GM12878 (cell line): ENCODE measurements around the gene IL15. TPM values are rescaled to one million over a fixed set of nuclear protein-coding genes. Genes with fewer than 3 reads are reported as not detected.

Source experiments
- ATAC-seq: fragments of 200-7000 bp; cut with Tn5 transposase; 3 replicates; pipeline ENCODE4 v1.9.1; 2020; ENCODE audit warnings: mild to moderate bottlenecking, moderate library complexity
- BruUV-seq: library from RNA; stranded (reverse); fragments of 400-500 nt; replicated peaks from 2 replicates; lab custom pipeline; 2021; lab: Mats Ljungman, UMichigan
- CTCF ChIA-PET: fragments of 300-600 bp; sonication (Branson Sonifier 250); formaldehyde crosslinking; extraction: SDS; loops from one replicate; lab custom pipeline; 2021; ENCODE audit warnings: inconsistent platforms; lab: Yijun Ruan, JAX
- POLR2A ChIA-PET: fragments of 350-600 bp; formaldehyde crosslinking; extraction: SDS; loops from one replicate; lab custom pipeline; 2021; ENCODE audit warnings: inconsistent platforms; lab: Charles Lee
- RAD21 ChIA-PET: fragments of 300-600 bp; sonication (Branson Sonifier 250); formaldehyde crosslinking; loops from one replicate; lab custom pipeline; 2023; ENCODE audit warnings: antibody characterized with exemption; ENCODE audit not compliant: unreplicated experiment; lab: Charles Lee
- SMC1A ChIA-PET: fragments of 300-600 bp; sonication (Branson Sonifier 250); formaldehyde crosslinking; loops from one replicate; lab custom pipeline; 2023; ENCODE audit not compliant: unreplicated experiment, uncharacterized antibody; lab: Charles Lee
- DNase-seq: peaks from one replicate; pipeline ENCODE4 v3.0.0-alpha.2; 2011; ENCODE audit warnings: low read depth, low spot score
- FAIRE-seq: peaks from 3 replicates; lab custom pipeline; 2011; peaks lifted over from hg19 to GRCh38; lab: Jason Lieb, UNC
- H2AFZ ChIP-seq: 2 replicates; pipeline ENCODE4 v1.6.0; 2011; ENCODE audit warnings: low read depth, low read length, control low read depth; ENCODE audit not compliant: control insufficient read depth
- H3K27ac ChIP-seq: 2 replicates; pipeline ENCODE4 v1.5.1; 2011; ENCODE audit warnings: control low read depth; ENCODE audit not compliant: control insufficient read depth, insufficient read depth
- H3K27me3 ChIP-seq, 2 experiments: replicated peaks in 1 of 2; 2 replicates each; pipeline versions ENCODE4 v1.6.0 to v1.6.1; 2011; ENCODE audit warnings: low read length in 1 of 2; ENCODE audit not compliant: control insufficient read depth in 2 of 2, insufficient read depth in 2 of 2
- H3K36me3 ChIP-seq, 2 experiments: 2 replicates each; pipeline ENCODE4 v1.5.1; 2011; ENCODE audit warnings: low read length in 1 of 2; ENCODE audit not compliant: control insufficient read depth in 2 of 2, insufficient read depth in 2 of 2
- H3K4me1 ChIP-seq: 2 replicates; pipeline ENCODE4 v1.6.1; 2011; ENCODE audit warnings: mild to moderate bottlenecking, low read length, moderate library complexity, mixed read lengths; ENCODE audit not compliant: control insufficient read depth, insufficient read depth
- H3K4me2 ChIP-seq: 2 replicates; pipeline ENCODE4 v1.6.0; 2011; ENCODE audit warnings: control low read depth; ENCODE audit not compliant: control insufficient read depth, insufficient read depth
- H3K4me3 ChIP-seq: fragments of 200-600 bp; sonication (generic); 2 replicates; pipeline ENCODE4 v1.5.1; 2016
- H3K79me2 ChIP-seq: 2 replicates; pipeline ENCODE4 v1.6.0; 2011; ENCODE audit warnings: low read length; ENCODE audit not compliant: control insufficient read depth, insufficient read depth
- H3K9ac ChIP-seq: 2 replicates; pipeline ENCODE4 v1.8.0; 2011; ENCODE audit warnings: low read length, control low read depth, mixed read lengths; ENCODE audit not compliant: control insufficient read depth, insufficient read depth
- H3K9me3 ChIP-seq: replicated peaks from 3 replicates; pipeline ENCODE4 v1.5.1; 2011; ENCODE audit warnings: mild to moderate bottlenecking, low read length; ENCODE audit not compliant: control insufficient read depth, insufficient read depth
- H4K20me1 ChIP-seq: 2 replicates; pipeline ENCODE4 v1.6.0; 2011; ENCODE audit not compliant: control insufficient read depth, insufficient read depth
- GABPA ChIP-seq: IDR thresholded peaks from 2 replicates; pipeline ENCODE4 v1.6.1; 2014; ENCODE audit warnings: antibody characterized with exemption, low read depth, mild to moderate bottlenecking, inconsistent platforms
- HDAC6 ChIP-seq: fragments of 200-600 bp; sonication (generic); IDR thresholded peaks from one replicate; pipeline ENCODE4 v1.8.0; 2017; ENCODE audit warnings: antibody characterized with exemption; ENCODE audit not compliant: unreplicated experiment
- MXI1 ChIP-seq: fragments of 150-350 bp; IDR thresholded peaks from 2 replicates; pipeline ENCODE4 v1.6.1; 2011; ENCODE audit warnings: low read depth, mild to moderate bottlenecking, inconsistent platforms, low read length, improper control_type of control experiment
- SIN3A ChIP-seq: IDR thresholded peaks from 2 replicates; pipeline ENCODE4 v1.6.1; 2012; ENCODE audit warnings: low read depth, low read length, improper control_type of control experiment
- SPI1 ChIP-seq: IDR thresholded peaks from 2 replicates; pipeline ENCODE4 v1.6.1; 2011; ENCODE audit warnings: low read depth, mild to moderate bottlenecking, low read length, moderate library complexity, borderline replicate concordance; ENCODE audit not compliant: insufficient read depth
- WGBS: methylation state at CpG from one replicate; pipeline ENCODE4 v1.1.6; 2016; ENCODE audit warnings: low lambda C conversion rate; ENCODE audit not compliant: insufficient replicate concordance, insufficient coverage; ENCODE audit errors: missing lambda C conversion rate; 5-methylcytosine and 5-hydroxymethylcytosine counted together
- in situ Hi-C: fragments of 300-500 bp; cut with MboI; formaldehyde crosslinking; loops from 9 replicates; pipeline ENCODE4 v1.14.3; 2018; ENCODE audit warnings: mixed read lengths
- intact Hi-C: fragments of 100-400 bp; cut with micrococcal nuclease; formaldehyde crosslinking; loops from one replicate; pipeline ENCODE4 v1.14.2; 2022; ENCODE audit not compliant: unreplicated experiment
- polyA plus RNA-seq, 11 experiments: library from polyadenylated mRNA; depleted of rRNA in 4 of 11; unstranded in 6 of 11; stranded (reverse) in 5 of 11; fragments of >200 nt; fragmentation: Nextera tagmentation in 4 of 11; fragmentation: Illumina TruSeq in 1 of 11; extraction: Ambion mirVana in 4 of 11; extraction: Trizol in 1 of 11; gene quantifications; 1 replicate in 1 of 11; 2 replicates in 10 of 11; pipeline versions ENCODE4 v1.2.1 to v1.2.3, GENCODE V29; 2011 to 2016; ENCODE audit warnings: inconsistent platforms in 2 of 11, missing spikeins in 2 of 11, low read depth in 1 of 11
- total RNA-seq, 4 experiments: library from RNA; depleted of rRNA in 3 of 4; stranded (reverse); fragments of >200 nt in 3 of 4; fragmentation: Illumina TruSeq in 1 of 4; extraction: Trizol in 1 of 4; gene quantifications; 2 replicates each; pipeline versions ENCODE4 v1.2.1 to v1.2.3, GENCODE V29; 2013 to 2021
- TF ChIP-seq, protein P1 (sequence below): IDR thresholded peaks from 2 replicates; pipeline ENCODE4 v1.6.1; 2011; ENCODE audit warnings: low read depth, mild to moderate bottlenecking, low read length, moderate library complexity, borderline replicate concordance; ENCODE audit errors: extremely low read depth
- TF ChIP-seq, protein P2 (sequence below): fragments of 450-650 bp; IDR thresholded peaks from 2 replicates; pipeline ENCODE4 v1.6.1; 2017; ENCODE audit warnings: mild to moderate bottlenecking, moderate library complexity

The IL15 gene
- total and polyA plus RNA-seq, 10 of the 15 experiments (the other 5 are each of a cell fraction or from before 2014, with no cell fraction given) = 6.0 to 11.4 (median 8.2) TPM

DNA sequence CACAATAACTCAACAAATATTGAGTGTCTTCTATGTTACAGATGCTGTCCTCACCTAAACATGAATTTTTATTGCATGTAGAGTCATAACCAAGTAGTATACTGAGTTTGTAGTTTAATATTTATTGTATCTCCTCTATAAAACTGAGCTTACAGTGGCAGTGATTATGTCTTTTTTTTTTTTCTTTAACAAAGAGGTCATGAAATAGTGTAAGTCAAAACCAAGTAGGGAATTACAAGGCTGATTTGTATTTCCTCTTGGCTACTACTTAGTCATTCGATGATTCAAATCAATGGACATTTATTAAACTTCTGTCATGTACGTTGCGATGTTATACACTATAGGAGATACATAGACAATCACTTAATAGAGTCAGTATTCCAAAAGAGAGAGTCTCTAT is 48.4 kb downstream of the IL15 start:
- no peak for DNase-seq
- RAD21 ChIA-PET = interaction anchor here (0.8 kb wide), 1 partner anchor 28 kb away, joined by 3 read pairs; no protein-coding TSS in a partner anchor
- TF ChIP-seq, protein P1, sequence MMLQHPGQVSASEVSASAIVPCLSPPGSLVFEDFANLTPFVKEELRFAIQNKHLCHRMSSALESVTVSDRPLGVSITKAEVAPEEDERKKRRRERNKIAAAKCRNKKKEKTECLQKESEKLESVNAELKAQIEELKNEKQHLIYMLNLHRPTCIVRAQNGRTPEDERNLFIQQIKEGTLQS = no peak
- TF ChIP-seq SPI1 = no peak
- TF ChIP-seq HDAC6 = no peak
- no peak for TF ChIP-seq SIN3A
- TF ChIP-seq, protein P2, sequence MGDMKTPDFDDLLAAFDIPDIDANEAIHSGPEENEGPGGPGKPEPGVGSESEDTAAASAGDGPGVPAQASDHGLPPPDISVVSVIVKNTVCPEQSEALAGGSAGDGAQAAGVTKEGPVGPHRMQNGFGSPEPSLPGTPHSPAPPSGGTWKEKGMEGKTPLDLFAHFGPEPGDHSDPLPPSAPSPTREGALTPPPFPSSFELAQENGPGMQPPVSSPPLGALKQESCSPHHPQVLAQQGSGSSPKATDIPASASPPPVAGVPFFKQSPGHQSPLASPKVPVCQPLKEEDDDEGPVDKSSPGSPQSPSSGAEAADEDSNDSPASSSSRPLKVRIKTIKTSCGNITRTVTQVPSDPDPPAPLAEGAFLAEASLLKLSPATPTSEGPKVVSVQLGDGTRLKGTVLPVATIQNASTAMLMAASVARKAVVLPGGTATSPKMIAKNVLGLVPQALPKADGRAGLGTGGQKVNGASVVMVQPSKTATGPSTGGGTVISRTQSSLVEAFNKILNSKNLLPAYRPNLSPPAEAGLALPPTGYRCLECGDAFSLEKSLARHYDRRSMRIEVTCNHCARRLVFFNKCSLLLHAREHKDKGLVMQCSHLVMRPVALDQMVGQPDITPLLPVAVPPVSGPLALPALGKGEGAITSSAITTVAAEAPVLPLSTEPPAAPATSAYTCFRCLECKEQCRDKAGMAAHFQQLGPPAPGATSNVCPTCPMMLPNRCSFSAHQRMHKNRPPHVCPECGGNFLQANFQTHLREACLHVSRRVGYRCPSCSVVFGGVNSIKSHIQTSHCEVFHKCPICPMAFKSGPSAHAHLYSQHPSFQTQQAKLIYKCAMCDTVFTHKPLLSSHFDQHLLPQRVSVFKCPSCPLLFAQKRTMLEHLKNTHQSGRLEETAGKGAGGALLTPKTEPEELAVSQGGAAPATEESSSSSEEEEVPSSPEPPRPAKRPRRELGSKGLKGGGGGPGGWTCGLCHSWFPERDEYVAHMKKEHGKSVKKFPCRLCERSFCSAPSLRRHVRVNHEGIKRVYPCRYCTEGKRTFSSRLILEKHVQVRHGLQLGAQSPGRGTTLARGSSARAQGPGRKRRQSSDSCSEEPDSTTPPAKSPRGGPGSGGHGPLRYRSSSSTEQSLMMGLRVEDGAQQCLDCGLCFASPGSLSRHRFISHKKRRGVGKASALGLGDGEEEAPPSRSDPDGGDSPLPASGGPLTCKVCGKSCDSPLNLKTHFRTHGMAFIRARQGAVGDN = no peak
- no peak for TF ChIP-seq GABPA
- no peak for TF ChIP-seq MXI1
- POLR2A ChIA-PET = no interaction called here
- intact Hi-C loops = no loop called here
- Histone ChIP-seq H3K36me3 (no peaks in the 10 kb centered on the region), H3K4me1 (no peaks in the 10 kb centered on the region), H3K4me3 (no peak overlapping the region), H3K9me3 (no peaks in the 10 kb centered on the region), H4K20me1 (no peaks in the 10 kb centered on the region), H2AFZ (no peak overlapping the region), H3K79me2 (no peaks in the 10 kb centered on the region), H3K27me3 (no peaks in the 10 kb centered on the region), H3K9ac (no peak overlapping the region), H3K27ac (no peak overlapping the region), H3K4me2 (no peak overlapping the region)
- SMC1A ChIA-PET = interaction anchor here (0.7 to 1.6 kb wide), 5 partner anchors 9 to 30 kb away, joined by 3 to 5 read pairs (median 4); no protein-coding TSS in a partner anchor
- CTCF ChIA-PET = interaction anchor here (0.9 to 2.7 kb wide), 4 partner anchors 10 to 335 kb away, joined by 3 to 11 read pairs (median 3); no protein-coding TSS in a partner anchor
- in situ Hi-C loops = no loop called here
- 98% methylated on average over 3 of the region's 3 CpGs for WGBS
- no TSS peak for BruUV-seq
- no peak for ATAC-seq
- no peak for FAIRE-seq
